Glutamatergic neuron (in vitro differentiated cells): Measurements from ENCODE around the gene NHSL2. TPM values are rescaled to one million over a fixed set of nuclear protein-coding genes. Genes with fewer than 3 reads are reported as not detected.

Experiments used
- DNase-seq: peaks from one replicate; pipeline ENCODE4 v3.0.0; 2022
- H3K27ac Mint-ChIP-seq: one replicate; pipeline ENCODE4 v1.8.0; 2020; ENCODE audit warnings: mild to moderate bottlenecking, mixed read lengths, inconsistent platforms; ENCODE audit not compliant: unreplicated experiment
- H3K27me3 Mint-ChIP-seq: one replicate; pipeline ENCODE4 v1.8.0; 2020; ENCODE audit warnings: mild to moderate bottlenecking, moderate library complexity, mixed read lengths, inconsistent platforms; ENCODE audit not compliant: unreplicated experiment
- H3K36me3 Mint-ChIP-seq: one replicate; pipeline ENCODE4 v1.8.0; 2020; ENCODE audit warnings: mild to moderate bottlenecking, mixed read lengths, inconsistent platforms; ENCODE audit not compliant: unreplicated experiment
- H3K4me1 Mint-ChIP-seq: one replicate; pipeline ENCODE4 v1.8.0; 2020; ENCODE audit warnings: mild to moderate bottlenecking, low read depth, mixed read lengths, inconsistent platforms; ENCODE audit not compliant: unreplicated experiment
- H3K4me3 Mint-ChIP-seq: one replicate; pipeline ENCODE4 v1.8.0; 2020; ENCODE audit warnings: mild to moderate bottlenecking, mixed read lengths, inconsistent platforms; ENCODE audit not compliant: unreplicated experiment
- H3K9me3 Mint-ChIP-seq: one replicate; pipeline ENCODE4 v1.8.0; 2020; ENCODE audit warnings: mild to moderate bottlenecking, moderate library complexity, mixed read lengths, inconsistent platforms; ENCODE audit not compliant: unreplicated experiment
- CTCF ChIP-seq: fragments of 200-600 bp; sonication (generic); IDR thresholded peaks from one replicate; pipeline ENCODE4 v1.5.0; 2021; ENCODE audit not compliant: partially characterized antibody, unreplicated experiment
- total RNA-seq: library from RNA; stranded (reverse); fragmentation: NEBNext Ultra II Directional; extraction: Animal tissue kit (Norgen Biotek cat#: 25700); gene quantifications from one replicate; pipeline ENCODE4 v1.2.1, GENCODE V29; 2021; ENCODE audit not compliant: unreplicated experiment

Gene NHSL2
- total RNA-seq, 1 donor from 2014 or later = 7.3 TPM

DNA sequence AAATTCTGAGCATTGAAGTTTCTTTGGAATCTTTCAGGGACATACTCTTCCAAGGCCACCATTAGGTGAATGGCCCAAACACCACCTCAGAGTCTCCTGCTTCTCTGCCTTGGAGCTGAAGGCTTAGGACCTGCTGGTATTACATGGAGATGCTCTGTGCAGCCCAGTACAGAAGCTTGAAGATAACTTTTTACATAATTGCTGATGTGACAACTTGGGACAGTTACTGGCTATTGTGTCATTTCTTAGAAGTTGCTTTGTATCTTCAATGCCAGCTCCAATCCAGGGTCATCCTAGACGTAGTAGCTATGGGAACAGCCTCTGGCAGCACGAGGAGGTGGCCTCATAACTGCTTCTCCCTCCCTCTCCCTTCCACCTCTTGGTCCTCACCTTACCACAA lies 160.6 kb downstream of the NHSL2 start:
- H3K36me3 Mint-ChIP-seq = no peaks in the 10 kb centered on the region
- H3K27ac Mint-ChIP-seq = no peak overlapping the region
- H3K9me3 Mint-ChIP-seq = peaks cover 2% of the 10 kb centered on the region
- DNase-seq = no peak
- H3K27me3 Mint-ChIP-seq = peaks cover 4% of the 10 kb centered on the region
- no peak overlapping the region for H3K4me3 Mint-ChIP-seq
- TF ChIP-seq CTCF = no peak
- peaks cover 10% of the 10 kb centered on the region for H3K4me1 Mint-ChIP-seq

- TF ChIP-seq CTCF = no peak
- Mint-ChIP-seq H3K27ac (no peak overlapping the region), H3K9me3 (no peaks in the 10 kb centered on the region), H3K4me3 (no peak overlapping the region), H3K27me3 (peaks cover 4% of the 10 kb centered on the region), H3K4me1 (peaks cover 4% of the 10 kb centered on the region), H3K36me3 (no peaks in the 10 kb centered on the region)
- DNase-seq = no peak
These were observed 163.0 kb downstream of the NHSL2 start for GRCh38 chrX:72073633-72074032.

- no peaks in the 10 kb centered on the region for H3K36me3 Mint-ChIP-seq
- no peak overlapping the region for H3K4me3 Mint-ChIP-seq
- no peak for TF ChIP-seq CTCF
- no peak for DNase-seq
- peaks cover 2% of the 10 kb centered on the region for H3K9me3 Mint-ChIP-seq
- H3K4me1 Mint-ChIP-seq = peaks cover 5% of the 10 kb centered on the region
- peaks cover 1% of the 10 kb centered on the region for H3K27me3 Mint-ChIP-seq
- H3K27ac Mint-ChIP-seq = no peak overlapping the region
These were observed 167.8 kb downstream of the NHSL2 start for GRCh38 chrX:72078411-72078810.

DNA sequence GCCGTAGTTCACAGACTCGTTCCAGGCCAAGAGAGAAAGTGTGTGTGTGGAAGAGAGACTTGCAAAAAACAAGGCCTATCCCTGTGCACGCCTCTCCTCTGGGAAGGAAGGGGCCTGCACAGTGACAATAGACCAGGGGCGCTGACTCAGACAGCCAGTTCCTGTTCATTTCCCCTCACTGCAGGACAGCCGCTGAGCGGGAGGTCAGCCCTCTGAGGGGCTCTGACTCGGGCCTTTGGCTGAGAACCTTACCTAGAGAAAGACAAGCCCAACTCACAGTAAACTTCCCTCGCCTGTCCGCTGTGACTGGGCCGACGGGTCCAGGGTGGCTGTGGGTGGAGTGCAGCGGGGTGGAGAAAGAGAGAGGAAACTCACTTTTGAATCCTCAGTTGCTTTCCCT lies 169.0 kb downstream of the NHSL2 start:
- H3K4me1 Mint-ChIP-seq = peaks cover 5% of the 10 kb centered on the region
- no peak for TF ChIP-seq CTCF
- no peak overlapping the region for H3K4me3 Mint-ChIP-seq
- DNase-seq = no peak
- no peak overlapping the region for H3K27ac Mint-ChIP-seq
- H3K36me3 Mint-ChIP-seq = no peaks in the 10 kb centered on the region
- H3K9me3 Mint-ChIP-seq = peaks cover 2% of the 10 kb centered on the region
- peaks cover 4% of the 10 kb centered on the region for H3K27me3 Mint-ChIP-seq

GRCh38 chrX:72080150-72080549 lies 169.5 kb downstream of the NHSL2 start:
- no peak overlapping the region for H3K27ac Mint-ChIP-seq
- no peak overlapping the region for H3K4me3 Mint-ChIP-seq
- H3K36me3 Mint-ChIP-seq = no peaks in the 10 kb centered on the region
- H3K4me1 Mint-ChIP-seq = peaks cover 5% of the 10 kb centered on the region
- DNase-seq = no peak
- TF ChIP-seq CTCF = no peak
- peaks cover 2% of the 10 kb centered on the region for H3K9me3 Mint-ChIP-seq
- peaks cover 4% of the 10 kb centered on the region for H3K27me3 Mint-ChIP-seq
